MCF 10A (cell line): ENCODE measurements around the gene CEP63. TPM values are rescaled to one million over a fixed set of nuclear protein-coding genes. Genes with fewer than 3 reads are reported as not detected.

ENCODE experiments used
- BruUV-seq: library from RNA; stranded (reverse); fragments of 400-500 nt; replicated peaks from 2 replicates; lab custom pipeline; 2021; lab: Mats Ljungman, UMichigan
- CTCF ChIA-PET: fragments of 300-600 bp; sonication (Branson Sonifier 250); formaldehyde crosslinking; extraction: SDS; loops from one replicate; lab custom pipeline; 2021; ENCODE audit warnings: antibody characterized with exemption, inconsistent platforms; lab: Yijun Ruan, JAX
- POLR2A ChIA-PET: fragments of 300-600, 350-650 bp; sonication (Branson Sonifier 250); formaldehyde crosslinking; extraction: SDS; loops from one replicate; lab custom pipeline; 2020; ENCODE audit warnings: antibody characterized with exemption, inconsistent platforms; lab: Yijun Ruan, JAX
- DNase-seq: peaks from one replicate; pipeline ENCODE4 v3.0.0-alpha.2; 2018; ENCODE audit not compliant: unreplicated experiment
- H3K27ac Mint-ChIP-seq: one replicate; pipeline ENCODE4 v1.8.0; 2022; ENCODE audit warnings: mild to moderate bottlenecking, low read depth, mixed read lengths; ENCODE audit not compliant: unreplicated experiment
- H3K27me3 Mint-ChIP-seq: one replicate; pipeline ENCODE4 v1.8.0; 2022; ENCODE audit warnings: mixed read lengths; ENCODE audit not compliant: insufficient read depth, unreplicated experiment
- H3K36me3 Mint-ChIP-seq: one replicate; pipeline ENCODE4 v1.8.0; 2022; ENCODE audit warnings: mild to moderate bottlenecking, moderate library complexity, mixed read lengths; ENCODE audit not compliant: insufficient read depth, unreplicated experiment
- H3K4me1 Mint-ChIP-seq: one replicate; pipeline ENCODE4 v1.8.0; 2022; ENCODE audit warnings: mixed read lengths; ENCODE audit not compliant: insufficient read depth, unreplicated experiment
- H3K4me3 Mint-ChIP-seq: one replicate; pipeline ENCODE4 v1.8.0; 2022; ENCODE audit warnings: mild to moderate bottlenecking, moderate library complexity, mixed read lengths; ENCODE audit not compliant: unreplicated experiment
- H3K9me3 Mint-ChIP-seq: one replicate; pipeline ENCODE4 v1.8.0; 2022; ENCODE audit warnings: mixed read lengths; ENCODE audit not compliant: unreplicated experiment
- CTCF ChIP-seq: fragments of 200-600 bp; IDR thresholded peaks from one replicate; pipeline ENCODE4 v1.8.0; 2022; ENCODE audit warnings: antibody characterized with exemption, mild to moderate bottlenecking; ENCODE audit not compliant: unreplicated experiment
- intact Hi-C: fragments of 100-400 bp; cut with micrococcal nuclease; formaldehyde crosslinking; loops from 2 replicates; pipeline ENCODE4 v1.14.1; 2022
- total RNA-seq: library from RNA; stranded (reverse); gene quantifications from 2 replicates; pipeline ENCODE4 v1.2.3, GENCODE V29; 2022

The CEP63 gene
- total RNA-seq, 1 experiment from 2014 or later = 40.0 TPM

GRCh38 chr3:134619301-134619615 lies 133.4 kb downstream of the CEP63 start:
- no peaks in the 10 kb centered on the region for H3K4me1 Mint-ChIP-seq
- no TSS peak for BruUV-seq
- no peak for DNase-seq
- H3K27ac Mint-ChIP-seq = no peak overlapping the region
- ChIA-PET CTCF (interaction anchor here (0.9 to 1.0 kb wide), 3 partner anchors 10 to 37 kb away, joined by 3 to 5 read pairs (median 4); no protein-coding TSS in a partner anchor), POLR2A (no interaction called here)
- TF ChIP-seq CTCF = no peak
- H3K9me3 Mint-ChIP-seq = no peaks in the 10 kb centered on the region
- no peaks in the 10 kb centered on the region for H3K36me3 Mint-ChIP-seq
- no peaks in the 10 kb centered on the region for H3K27me3 Mint-ChIP-seq
- H3K4me3 Mint-ChIP-seq = no peak overlapping the region
- intact Hi-C loops = no loop called here

GRCh38 chr3:134619884-134620445 lies 134.1 kb downstream of the CEP63 start:
- H3K4me3 Mint-ChIP-seq = no peak overlapping the region
- POLR2A ChIA-PET = no interaction called here

GRCh38 chr3:134620476-134621115 lies 134.7 kb downstream of the CEP63 start:
- POLR2A ChIA-PET = no interaction called here
- Mint-ChIP-seq H3K27me3 (no peaks in the 10 kb centered on the region), H3K27ac (no peak overlapping the region), H3K4me3 (no peak overlapping the region), H3K36me3 (no peaks in the 10 kb centered on the region), H3K4me1 (no peaks in the 10 kb centered on the region), H3K9me3 (no peaks in the 10 kb centered on the region)
- CTCF ChIA-PET = interaction anchor here (0.8 kb wide), 1 partner anchor 20 kb away, joined by 3 read pairs; no protein-coding TSS in a partner anchor
- DNase-seq = no peak
- no peak for TF ChIP-seq CTCF
- intact Hi-C loops = no loop called here
- BruUV-seq = no TSS peak

More at GRCh38 chr3:134619884-134620445, 134.1 kb downstream of the CEP63 start:
- no peaks in the 10 kb centered on the region for H3K27me3 Mint-ChIP-seq
- H3K36me3 Mint-ChIP-seq = no peaks in the 10 kb centered on the region
- CTCF ChIA-PET = interaction anchor here (0.5 to 1.0 kb wide), 4 partner anchors 10 to 19 kb away, joined by 3 to 5 read pairs (median 3); no protein-coding TSS in a partner anchor
- DNase-seq = no peak
- H3K4me1 Mint-ChIP-seq = no peaks in the 10 kb centered on the region
- no peak for TF ChIP-seq CTCF
- H3K9me3 Mint-ChIP-seq = no peaks in the 10 kb centered on the region
- intact Hi-C loops = no loop called here
- no TSS peak for BruUV-seq
- no peak overlapping the region for H3K27ac Mint-ChIP-seq

DNA sequence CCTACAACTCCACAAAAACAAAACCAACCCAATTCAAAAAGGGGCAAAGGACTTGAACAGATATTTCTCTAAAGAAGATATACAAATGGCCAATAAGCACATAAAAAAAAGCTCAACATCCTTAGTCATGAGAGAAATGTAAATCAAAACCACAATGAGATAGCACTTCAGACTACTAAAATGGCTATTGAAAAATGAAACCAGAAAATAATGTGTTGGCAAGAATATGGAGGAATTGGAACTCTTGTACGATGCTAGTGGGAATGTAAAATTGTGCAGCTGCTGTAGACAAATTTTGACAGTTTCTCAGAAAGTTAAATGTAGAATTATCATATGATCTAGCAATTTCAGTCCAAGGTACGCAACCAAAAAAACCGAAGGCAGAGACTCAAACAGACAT lies 136.0 kb downstream of the CEP63 start:
- CTCF ChIA-PET = interaction anchor here (1.3 kb wide), 1 partner anchor 21 kb away, joined by 4 read pairs; no protein-coding TSS in a partner anchor
- H3K4me3 Mint-ChIP-seq = no peak overlapping the region

More for the DNA sequence above, 136.0 kb downstream of the CEP63 start:
- no TSS peak for BruUV-seq
- no peak for DNase-seq
- Mint-ChIP-seq H3K36me3 (no peaks in the 10 kb centered on the region), H3K27me3 (no peaks in the 10 kb centered on the region), H3K4me1 (no peaks in the 10 kb centered on the region), H3K9me3 (no peaks in the 10 kb centered on the region), H3K27ac (no peak overlapping the region)
- TF ChIP-seq CTCF = no peak
- POLR2A ChIA-PET = no interaction called here
- intact Hi-C loops = no loop called here
